Posterior vena cava (tissue), 2 donors: ENCODE measurements around the gene SMIM13. TPM values are rescaled to one million over a fixed set of nuclear protein-coding genes. Genes with fewer than 3 reads are reported as not detected.

Experiments used
- DNase-seq: peaks from one replicate; pipeline ENCODE4 v3.0.0-alpha.2; 2020; ENCODE audit warnings: low spot score
- intact Hi-C, 2 donors: fragments of 100-400 bp; cut with DNase I; formaldehyde crosslinking; loops; one replicate each; pipeline versions ENCODE4 v1.14.1 to v1.14.2; 2022 to 2023
- total RNA-seq, 2 donors: library from RNA; stranded (reverse); fragmentation: NEBNext Ultra II Directional; extraction: Animal tissue kit (Norgen Biotek cat#: 25700); gene quantifications; one replicate each; pipeline ENCODE4 v1.2.1, GENCODE V29; 2021
- donor health status: DM: yes; HTN: yes; CAD: no.
- donor health status: DM: yes; HTN: yes; CAD: no.

Gene SMIM13
- total RNA-seq, 2 donors from 2014 or later: 9.2 to 11.8 TPM

DNA sequence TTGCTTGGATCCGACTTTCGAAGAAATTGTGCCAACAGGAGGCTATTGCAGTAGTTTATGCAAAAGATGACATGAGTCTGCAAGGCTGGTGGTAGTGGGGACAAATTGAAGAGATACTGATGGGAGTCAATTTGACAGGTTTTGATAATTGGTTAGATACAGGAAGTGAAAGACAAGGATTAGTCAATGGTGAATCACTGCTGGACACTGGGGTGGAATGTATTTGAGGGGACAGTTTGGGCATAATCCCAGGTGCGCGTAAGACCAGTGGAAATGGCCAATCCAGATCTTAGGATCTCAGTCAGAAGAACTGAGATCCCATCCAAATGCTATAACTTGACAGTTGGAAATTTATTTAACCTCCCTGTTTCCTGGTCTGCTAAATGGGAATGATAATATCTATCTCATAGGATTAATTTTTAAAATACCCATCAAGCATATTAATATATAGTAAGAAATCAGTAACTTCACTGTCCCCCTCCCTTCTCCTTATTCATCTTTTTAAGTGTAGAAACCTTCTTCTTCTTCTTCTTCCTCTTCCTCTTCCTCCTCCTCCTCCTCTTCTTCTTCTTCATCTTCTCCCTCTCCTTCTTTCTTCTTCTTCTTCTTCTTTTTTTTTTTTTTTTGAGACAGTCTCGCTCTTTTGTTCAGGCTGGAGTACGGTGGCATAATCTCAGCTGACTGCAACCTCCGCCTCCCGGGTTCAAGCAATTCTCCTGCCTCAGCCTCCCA lies 48.8 kb downstream of the SMIM13 start:
- intact Hi-C loops: loop anchor here (2.0 to 10.0 kb wide), 3 partner anchors 355 to 422 kb away; no protein-coding TSS in a partner anchor
- DNase-seq: no peak

- peak; percentile 90 for DNase-seq
- intact Hi-C loops: loop anchor here (2.0 to 10.0 kb wide), 3 partner anchors 354 to 421 kb away; no protein-coding TSS in a partner anchor
Observed at GRCh38 chr6:11143394-11144371, 50.0 kb downstream of the SMIM13 start.

GRCh38 chr6:11144393-11144851 lies 50.8 kb downstream of the SMIM13 start:
- intact Hi-C loops: loop anchor here in 1 of 2 donors (5.0 to 10.0 kb wide), 2 partner anchors 353 to 420 kb away; no protein-coding TSS in a partner anchor
- peak; percentile 90 for DNase-seq

DNA sequence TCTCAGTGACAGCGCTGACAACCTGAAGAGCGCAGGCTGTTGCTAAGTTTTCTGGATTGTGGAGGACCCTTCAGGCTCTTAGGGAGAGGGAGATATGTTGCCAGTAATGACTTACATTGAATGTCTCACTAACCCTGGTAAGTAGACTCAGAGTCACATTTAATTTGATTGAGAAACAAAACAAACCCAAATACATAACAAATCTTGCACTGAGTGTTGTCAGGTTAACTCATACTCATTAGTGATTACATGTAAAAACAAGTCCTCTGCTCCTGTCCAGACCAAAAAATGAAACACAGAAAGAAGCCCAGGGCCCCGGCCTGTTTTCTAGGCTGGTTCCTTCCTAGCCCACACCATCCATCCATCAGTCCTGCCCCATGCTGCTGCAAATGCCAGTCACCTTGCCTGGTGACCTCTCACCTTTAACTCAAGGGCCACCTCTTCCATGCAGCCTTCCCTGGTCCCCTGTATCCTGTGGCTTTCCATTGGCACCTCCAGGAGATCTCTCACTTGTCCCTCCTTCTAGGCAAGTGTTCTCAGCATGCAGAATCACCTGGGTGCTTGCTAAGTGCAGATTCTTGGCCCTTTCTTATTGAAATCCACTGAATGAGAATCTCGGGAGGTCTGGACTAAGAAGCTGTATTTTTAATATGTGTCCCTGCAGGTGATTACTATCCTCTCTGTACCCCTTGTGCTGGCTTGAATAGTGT lies 52.6 kb downstream of the SMIM13 start:
- DNase-seq: no peak
- intact Hi-C loops: loop anchor here (5.0 to 10.0 kb wide), 2 partner anchors 341 to 419 kb away; no protein-coding TSS in a partner anchor

DNA sequence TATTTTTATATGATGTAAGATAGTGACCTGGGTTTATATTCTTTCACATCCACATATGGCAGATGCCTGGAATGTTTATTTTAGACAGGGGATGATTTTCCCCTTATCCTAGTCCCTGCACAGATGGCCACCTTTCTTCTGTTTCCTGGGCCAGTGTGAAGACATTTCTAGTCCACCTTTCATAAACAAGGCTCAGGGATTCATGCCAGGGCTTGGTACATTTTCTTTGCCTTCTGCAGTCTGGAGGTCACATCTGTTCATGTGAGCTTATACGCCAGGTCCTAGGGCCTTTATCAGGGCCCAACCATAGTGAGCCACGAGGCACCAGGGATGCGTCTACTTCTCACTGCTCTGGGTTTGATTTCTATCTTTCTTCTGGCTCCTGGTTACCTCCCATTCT lies 55.9 kb downstream of the SMIM13 start:
- no peak for DNase-seq
- intact Hi-C loops: loop anchor here (5.0 to 10.0 kb wide), 2 partner anchors 338 to 415 kb away; no protein-coding TSS in a partner anchor

DNA sequence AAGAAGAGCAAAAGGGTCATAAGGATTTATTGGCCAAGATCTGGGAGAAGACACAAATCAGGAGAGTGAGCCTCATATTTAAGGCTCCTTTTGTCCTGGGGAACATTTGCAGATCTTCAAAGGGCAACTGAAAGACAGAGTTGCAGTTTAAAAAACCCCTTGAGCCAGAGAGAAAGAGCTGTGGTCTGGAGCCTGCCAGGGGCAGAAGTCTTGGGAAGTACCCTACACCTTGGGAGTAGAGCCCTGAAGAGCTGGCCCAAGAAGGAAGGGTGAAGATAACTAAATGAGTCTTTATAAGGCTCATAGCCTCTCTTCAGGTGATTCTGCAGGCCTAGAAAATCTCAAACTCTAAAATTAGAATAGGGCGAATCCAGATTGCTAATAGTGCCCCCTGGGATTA lies 57.9 kb downstream of the SMIM13 start:
- intact Hi-C loops: loop anchor here in 1 of 2 donors (5.0 kb wide), 1 partner anchor 36 kb away; no protein-coding TSS in a partner anchor
- DNase-seq: no peak

DNA sequence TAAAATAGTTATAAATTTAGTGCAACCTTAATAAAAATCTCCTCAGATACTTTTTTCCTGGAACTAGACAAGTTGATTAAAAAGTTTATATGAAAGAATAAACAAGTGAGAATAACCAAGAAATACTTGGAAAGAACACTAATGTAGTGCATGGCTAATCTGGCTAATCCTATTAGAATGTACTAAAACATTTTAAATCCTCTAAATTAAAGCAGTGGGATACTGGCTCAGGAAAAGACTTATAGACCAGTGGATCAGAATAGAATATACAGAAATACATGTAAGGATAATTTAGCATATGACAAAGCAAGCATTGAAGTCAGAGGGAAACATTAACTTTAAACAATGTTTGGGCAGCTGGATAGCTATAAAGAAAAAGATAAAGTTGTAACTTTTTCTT lies 58.9 kb downstream of the SMIM13 start:
- DNase-seq: no peak
- intact Hi-C loops: loop anchor here in 1 of 2 donors (5.0 kb wide), 1 partner anchor 35 kb away; no protein-coding TSS in a partner anchor

- intact Hi-C loops: loop anchor here in 1 of 2 donors (5.0 kb wide), 1 partner anchor 34 kb away; no protein-coding TSS in a partner anchor
Observed at GRCh38 chr6:11153447-11153846, 59.8 kb downstream of the SMIM13 start.

DNA sequence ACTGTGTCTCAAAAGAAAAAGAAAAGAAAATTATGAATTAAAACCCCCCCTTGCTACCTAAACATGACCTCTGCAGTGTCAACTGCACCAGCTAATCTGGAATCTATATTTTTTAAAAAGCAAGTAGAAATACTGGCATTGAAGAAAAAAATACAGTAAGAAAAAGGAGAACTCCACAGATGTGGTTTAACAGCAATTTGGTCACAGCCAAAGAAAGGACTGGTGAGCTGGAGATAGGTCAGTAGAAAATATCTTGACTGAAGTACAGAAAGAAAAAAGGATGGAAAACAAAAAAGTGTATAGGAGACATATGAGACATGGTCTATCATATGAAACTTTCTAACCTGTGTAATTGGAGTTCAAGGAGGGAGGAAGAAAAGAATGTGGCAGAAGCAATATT lies 62.0 kb downstream of the SMIM13 start:
- DNase-seq: no peak
- intact Hi-C loops: no loop called here

More at GRCh38 chr6:11153447-11153846, 59.8 kb downstream of the SMIM13 start:
- no peak for DNase-seq

DNA sequence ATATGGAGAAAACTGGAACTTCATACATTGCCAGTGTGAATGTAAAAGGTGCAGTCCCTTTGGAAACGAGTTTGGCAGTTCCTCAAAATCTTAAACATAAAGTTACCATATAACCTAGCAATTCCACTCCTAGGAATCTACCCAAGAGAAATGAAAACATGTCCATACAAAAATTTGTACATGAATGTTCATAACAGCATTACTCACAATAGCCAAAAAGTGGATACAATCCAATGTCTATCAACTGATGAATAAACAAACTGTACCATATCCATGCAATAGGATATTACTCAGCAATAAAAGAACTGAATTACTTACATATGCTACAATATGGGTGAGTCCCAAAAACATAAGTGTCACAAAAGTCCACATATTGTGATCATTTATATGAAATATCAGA lies 66.6 kb downstream of the SMIM13 start:
- intact Hi-C loops: no loop called here
- DNase-seq: no peak

- DNase-seq: no peak
- intact Hi-C loops: no loop called here
Observed at GRCh38 chr6:11161031-11161956, 67.7 kb downstream of the SMIM13 start.

DNA sequence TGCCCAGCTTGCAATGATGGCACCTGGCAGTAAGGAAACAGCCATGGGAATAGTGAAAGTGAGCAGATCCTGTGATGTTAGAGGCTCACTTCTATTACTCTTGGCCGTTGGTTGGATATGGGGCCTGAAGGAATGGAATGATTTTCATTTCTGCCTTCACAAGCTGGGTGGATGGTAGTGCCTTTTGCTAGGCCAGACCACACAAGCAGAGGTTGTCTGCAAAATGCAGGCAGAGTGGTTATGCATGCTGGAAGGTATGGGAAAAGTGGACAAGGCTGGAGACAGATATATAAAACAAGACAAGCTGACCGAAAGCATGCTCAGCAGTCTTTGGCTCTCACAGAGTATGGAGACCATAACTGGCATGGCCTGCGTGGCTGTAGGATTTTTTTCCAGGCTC lies 68.6 kb downstream of the SMIM13 start:
- no peak for DNase-seq
- intact Hi-C loops: no loop called here

DNA sequence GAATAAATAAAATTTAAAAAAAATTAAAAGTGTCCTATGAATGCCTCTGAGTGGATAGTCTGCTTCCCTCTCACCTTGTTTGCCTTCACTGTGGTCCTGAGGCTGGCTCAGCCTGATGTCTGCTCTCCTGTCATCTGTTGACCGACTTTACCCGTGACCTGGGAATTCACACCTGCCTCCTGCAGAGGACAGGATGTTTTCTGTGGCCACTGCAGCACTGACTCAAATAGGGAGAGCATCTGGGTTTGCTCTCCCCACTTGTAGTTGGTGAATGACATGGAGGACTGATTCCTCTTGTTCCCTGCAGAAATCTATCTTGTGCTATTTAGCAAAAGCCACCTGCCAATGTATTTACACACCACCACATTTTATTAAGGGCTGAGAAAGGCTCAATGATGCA lies 70.3 kb downstream of the SMIM13 start:
- intact Hi-C loops: no loop called here
- no peak for DNase-seq

- no peak for DNase-seq
- intact Hi-C loops: no loop called here
Observed at GRCh38 chr6:11164717-11165646, 71.3 kb downstream of the SMIM13 start.

DNA sequence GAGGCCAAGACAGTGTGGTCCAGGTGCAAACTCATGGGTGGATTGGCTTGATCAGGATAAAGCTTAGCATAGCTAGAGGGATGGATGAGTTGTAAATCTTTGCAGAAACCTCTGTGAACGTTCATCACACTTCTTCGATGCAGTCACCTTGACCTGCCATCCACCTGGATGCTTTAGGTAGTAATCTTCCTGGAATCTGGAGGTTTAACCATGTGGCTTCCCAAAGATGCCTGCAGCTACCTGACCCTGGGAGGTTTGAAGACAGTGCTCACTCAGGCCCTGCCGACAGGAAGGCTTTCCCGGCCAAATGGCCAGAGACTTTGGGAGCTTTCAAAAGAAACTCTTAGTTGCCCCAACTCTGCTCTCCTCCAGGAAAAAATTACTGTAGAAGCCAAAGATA lies 73.3 kb downstream of the SMIM13 start:
- no peak for DNase-seq
- intact Hi-C loops: no loop called here

- DNase-seq: no peak
- intact Hi-C loops: no loop called here
Observed at GRCh38 chr6:11168091-11168635, 74.5 kb downstream of the SMIM13 start.
